GM20000 (cell line): ENCODE measurements around the gene PRRT4.

Experiments used
- DNase-seq: peaks from one replicate; pipeline ENCODE4 v3.0.0; 2012; ENCODE audit warnings: low spot score
- CTCF ChIP-seq: IDR thresholded peaks from 2 replicates; pipeline ENCODE4 v1.5.1; 2012; ENCODE audit warnings: mild to moderate bottlenecking, control low read depth; ENCODE audit errors: extremely low read depth, missing control alignments

Gene PRRT4

GRCh38 chr7:128388145-128388485 is 26.6 kb upstream of the PRRT4 start:
- TF ChIP-seq CTCF: no peak
- no peak for DNase-seq

GRCh38 chr7:128387216-128388144 is 26.0 kb upstream of the PRRT4 start:
- DNase-seq: peak; percentile 89
- peak; percentile 80 for TF ChIP-seq CTCF

- TF ChIP-seq CTCF: no peak
- no peak for DNase-seq
These were observed 24.8 kb upstream of the PRRT4 start for GRCh38 chr7:128385988-128386925.

GRCh38 chr7:128384726-128385125 is 23.2 kb upstream of the PRRT4 start:
- no peak for DNase-seq
- no peak for TF ChIP-seq CTCF

- no peak for TF ChIP-seq CTCF
- DNase-seq: no peak
These were observed 22.3 kb upstream of the PRRT4 start for GRCh38 chr7:128383776-128384175.

- peak; percentile 48 for TF ChIP-seq CTCF
- no peak for DNase-seq
These were observed 19.8 kb upstream of the PRRT4 start for GRCh38 chr7:128381161-128381821.
